Body of pancreas (tissue), 4 donors: ENCODE results near the gene UCHL3. TPM values are rescaled to one million over a fixed set of nuclear protein-coding genes. Genes with fewer than 3 reads are reported as not detected.

ENCODE experiments used
- ATAC-seq: fragments of 150-250 bp; one replicate; pipeline ENCODE4 v1.9.1; 2016
- DNase-seq, 4 donors: peaks; one replicate each; pipeline ENCODE4 v3.0.0-alpha.2; 2019
- H3K27ac ChIP-seq, 4 donors: fragments of 200-600 bp; sonication (generic); 1 replicate in 3 of 4; 2 replicates in 1 of 4; pipeline versions ENCODE4 v1.5.1 to v1.6.1; 2016 to 2019; ENCODE audit warnings: mild to moderate bottlenecking in 1 of 4, mixed read lengths in 1 of 4, moderate library complexity in 1 of 4
- H3K27me3 ChIP-seq, 2 donors: fragments of 200-600 bp; sonication (generic); one replicate each; pipeline ENCODE4 v1.6.0; 2016; ENCODE audit warnings: mild to moderate bottlenecking in 1 of 2
- H3K36me3 ChIP-seq, 2 donors: fragments of 200-600 bp; sonication (generic); replicated peaks in 1 of 2; 2 replicates each; pipeline ENCODE4 v1.5.1; 2016; ENCODE audit warnings: low read depth in 2 of 2; ENCODE audit not compliant: insufficient read depth in 1 of 2
- H3K4me1 ChIP-seq: fragments of 200-600 bp; sonication (generic); one replicate; pipeline ENCODE4 v1.6.0; 2016
- H3K4me3 ChIP-seq, 2 donors: fragments of 200-600 bp; sonication (generic); 1 replicate in 1 of 2; 2 replicates in 1 of 2; pipeline ENCODE4 v1.5.1; 2016 to 2019
- H3K9me3 ChIP-seq, 3 donors: fragments of 200-600 bp; sonication (generic); 1 replicate in 2 of 3; 2 replicates in 1 of 3; pipeline ENCODE4 v1.5.1; 2016
- CTCF ChIP-seq, 7 experiments: fragments of 450-650 bp in 4 of 7; fragments of 200-600 bp in 3 of 7; sonication (generic) in 3 of 7; IDR thresholded peaks; one replicate each; pipeline ENCODE4 v1.5.1; 2016 to 2019; ENCODE audit warnings: antibody characterized with exemption in 7 of 7
- POLR2A ChIP-seq, 3 donors: fragments of 450-650 bp; IDR thresholded peaks; one replicate each; pipeline ENCODE4 v1.6.1; 2016; ENCODE audit warnings: antibody characterized with exemption in 3 of 3, mild to moderate bottlenecking in 2 of 3
- WGBS, 2 donors: methylation state at CpG; one replicate each; pipeline ENCODE4 v1.1.5; 2017; 5-methylcytosine and 5-hydroxymethylcytosine counted together
- intact Hi-C: fragments of 100-400 bp; cut with DNase I; formaldehyde crosslinking; loops from one replicate; pipeline ENCODE4 v1.15.1; 2023
- total RNA-seq, 2 donors: library from RNA; depleted of rRNA; stranded (reverse); fragments of >200 nt; gene quantifications; one replicate each; pipeline ENCODE4 v1.1.0, GENCODE V29; 2016

Gene UCHL3
- total RNA-seq, 2 donors from 2014 or later = 2.0 to 20.5 TPM

GRCh38 chr13:75587679-75588078 is 38.1 kb downstream of the UCHL3 start:
- Histone ChIP-seq H3K36me3 (peaks cover 0 to 7% of the 10 kb centered on the region in 2 donors), H3K4me1 (no peaks in the 10 kb centered on the region), H3K9me3 (no peaks in the 10 kb centered on the region), H3K27ac (no peak overlapping the region), H3K27me3 (no peaks in the 10 kb centered on the region), H3K4me3 (no peak overlapping the region)
- intact Hi-C loops = no loop called here
- 52 to 78% methylated on average over 1 of the region's 1 CpG for WGBS, 2 donors
- DNase-seq = no peak
- no peak for TF ChIP-seq POLR2A (IDR thresholded peaks at IDR 0.05)
- TF ChIP-seq CTCF (IDR thresholded peaks at IDR 0.05) = no peak
- ATAC-seq = no peak

GRCh38 chr13:75596657-75597182 is 47.1 kb downstream of the UCHL3 start:
- Histone ChIP-seq H3K4me1 (no peaks in the 10 kb centered on the region), H3K27me3 (no peaks in the 10 kb centered on the region), H3K9me3 (no peaks in the 10 kb centered on the region), H3K4me3 (no peak overlapping the region), H3K27ac (no peak overlapping the region), H3K36me3 (no peaks in the 10 kb centered on the region)
- DNase-seq (no peak), ATAC-seq (no peak)
- 38 to 46% methylated on average over 1 of the region's 1 CpG for WGBS, 2 donors
- intact Hi-C loops = no loop called here
- no peak for TF ChIP-seq POLR2A (IDR thresholded peaks at IDR 0.05)
- TF ChIP-seq CTCF (IDR thresholded peaks at IDR 0.05) = no peak

- intact Hi-C loops = no loop called here
- ATAC-seq (no peak), DNase-seq (no peak)
- 65 to 67% methylated on average over 4 of the region's 4 CpGs for WGBS, 2 donors
- Histone ChIP-seq H3K9me3 (no peaks in the 10 kb centered on the region), H3K27me3 (no peaks in the 10 kb centered on the region), H3K4me3 (no peak overlapping the region), H3K4me1 (no peaks in the 10 kb centered on the region), H3K27ac (no peak overlapping the region), H3K36me3 (peaks cover 0 to 3% of the 10 kb centered on the region in 2 donors)
- TF ChIP-seq POLR2A (IDR thresholded peaks at IDR 0.05) (no peak), CTCF (IDR thresholded peaks at IDR 0.05) (no peak)
Observed at GRCh38 chr13:75600371-75600770, 50.8 kb downstream of the UCHL3 start.

- WGBS, 2 donors = 94 to 98% methylated on average over 2 of the region's 2 CpGs
- TF ChIP-seq POLR2A (IDR thresholded peaks at IDR 0.05) (no peak), CTCF (IDR thresholded peaks at IDR 0.05) (no peak)
- intact Hi-C loops = no loop called here
Observed at GRCh38 chr13:75603038-75603437, 53.4 kb downstream of the UCHL3 start.

GRCh38 chr13:75607447-75607846 is 57.9 kb downstream of the UCHL3 start:
- Histone ChIP-seq H3K4me3 (no peak overlapping the region), H3K27me3 (no peaks in the 10 kb centered on the region), H3K4me1 (peaks cover 6% of the 10 kb centered on the region), H3K9me3 (no peaks in the 10 kb centered on the region), H3K36me3 (peaks cover 0 to 3% of the 10 kb centered on the region in 2 donors), H3K27ac (no peak overlapping the region)
- intact Hi-C loops = no loop called here
- DNase-seq (no peak), ATAC-seq (no peak)
- TF ChIP-seq CTCF (IDR thresholded peaks at IDR 0.05) (no peak), POLR2A (IDR thresholded peaks at IDR 0.05) (no peak)
- WGBS, 2 donors = 93 to 94% methylated on average over 2 of the region's 2 CpGs

More at GRCh38 chr13:75603038-75603437, 53.4 kb downstream of the UCHL3 start:
- ATAC-seq (no peak), DNase-seq (no peak)
- peaks cover 0 to 3% of the 10 kb centered on the region in 2 donors for H3K36me3 ChIP-seq
- no peak overlapping the region for H3K27ac ChIP-seq
- peaks cover 6% of the 10 kb centered on the region for H3K4me1 ChIP-seq
- H3K9me3 ChIP-seq = no peaks in the 10 kb centered on the region
- no peak overlapping the region for H3K4me3 ChIP-seq
- no peaks in the 10 kb centered on the region for H3K27me3 ChIP-seq
